ENCODE results near the gene KLK14.

DNA sequence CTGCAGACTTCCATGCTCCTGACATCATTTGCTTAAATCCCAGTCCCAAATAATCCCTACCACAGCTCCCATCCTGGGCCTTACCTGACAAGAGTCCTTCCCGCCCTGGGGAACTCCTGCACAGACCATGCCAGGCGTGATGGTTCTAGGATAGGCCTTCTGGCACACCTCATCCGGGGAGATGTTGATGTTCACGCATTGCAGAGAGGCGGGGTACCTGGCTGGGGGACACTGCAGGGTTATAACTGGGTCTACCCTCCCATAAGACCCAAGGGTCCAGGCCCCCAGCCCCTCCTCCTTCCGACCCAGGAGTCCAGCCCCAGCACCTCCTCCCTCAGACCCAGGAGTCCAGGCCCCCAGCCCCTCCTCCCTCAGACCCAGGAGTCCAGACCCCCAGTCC is 4.0 kb downstream of the KLK14 start:
- TF ChIP-seq CTCF (IDR thresholded peaks at IDR 0.05; ENCODE audit: control extremely low read depth in 1 of 3, insufficient read depth in 1 of 3, low read depth in 1 of 3, low read length in 3 of 3): no peak
- TF ChIP-seq TBP (IDR thresholded peaks at IDR 0.05; ENCODE audit: low read depth, low read length): no peak
- no peak for TF ChIP-seq EZH2 (IDR thresholded peaks at IDR 0.05; ENCODE audit: low read depth, low read length, severe bottlenecking)
